AG10803 (cell line): Measurements from ENCODE around the gene SLC25A34.
"Not testable (repeated sequence)": the region's sequence is repeated elsewhere in the genome, so short reads cannot be mapped to it uniquely, and the experiment has no call there.

Experiments used
- DNase-seq: peaks from one replicate; pipeline ENCODE4 v3.0.0; 2010; ENCODE audit warnings: low read depth
- H3K4me3 ChIP-seq: 2 replicates; pipeline ENCODE4 v1.5.1; 2011; ENCODE audit warnings: mild to moderate bottlenecking, low read length, control low read depth
- CTCF ChIP-seq: conservative IDR thresholded peaks from 2 replicates; pipeline ENCODE4 v1.5.1; 2011; ENCODE audit warnings: mild to moderate bottlenecking, low read length, control low read depth, inconsistent platforms

The SLC25A34 gene

GRCh38 chr1:15698201-15698600 is 37.9 kb upstream of the SLC25A34 start:
- TF ChIP-seq CTCF, result no peak
- DNase-seq, result no peak
- H3K4me3 ChIP-seq, result no peak overlapping the region

GRCh38 chr1:15699321-15699720 is 36.7 kb upstream of the SLC25A34 start:
- H3K4me3 ChIP-seq, DNase-seq: not testable (repeated sequence)

GRCh38 chr1:15700508-15700907 is 35.5 kb upstream of the SLC25A34 start:
- H3K4me3 ChIP-seq, result no peak overlapping the region
- no peak for TF ChIP-seq CTCF
- peak; percentile 36 for DNase-seq

- no peak for TF ChIP-seq CTCF
- no peak for DNase-seq
- no peak overlapping the region for H3K4me3 ChIP-seq
Observed at GRCh38 chr1:15701784-15702183, 34.3 kb upstream of the SLC25A34 start.

GRCh38 chr1:15702722-15703550 is 33.1 kb upstream of the SLC25A34 start:
- DNase-seq, result peak; percentile 32
- peak overlapping the region; percentile 8 for H3K4me3 ChIP-seq
- peak; percentile 39 for TF ChIP-seq CTCF

- peak overlapping the region; percentile 39 for H3K4me3 ChIP-seq
- DNase-seq, result peak; percentile 91
- no peak for TF ChIP-seq CTCF
Observed at GRCh38 chr1:15703562-15703961, 32.5 kb upstream of the SLC25A34 start.

GRCh38 chr1:15704526-15705183 is 31.4 kb upstream of the SLC25A34 start:
- DNase-seq, result no peak
- TF ChIP-seq CTCF, result no peak

More at GRCh38 chr1:15704526-15705183, 31.4 kb upstream of the SLC25A34 start:
- H3K4me3 ChIP-seq, result no peak overlapping the region
